Psoas muscle (tissue), 8 donors: ENCODE results near the gene ZDHHC7. TPM values are rescaled to one million over a fixed set of nuclear protein-coding genes. Genes with fewer than 3 reads are reported as not detected.

Source experiments
- ATAC-seq, 4 donors: fragments of 200-7000 bp; cut with Tn5 transposase; one replicate each; pipeline ENCODE4 v1.9.1; 2020; ENCODE audit warnings: moderate library complexity in 3 of 4, mild to moderate bottlenecking in 2 of 4
- DNase-seq, 2 donors: peaks; one replicate each; pipeline ENCODE4 v3.0.0-alpha.2; 2020
- H3K27ac ChIP-seq: fragments of 200-600 bp; one replicate; pipeline ENCODE4 v1.8.0; 2022
- H3K27me3 ChIP-seq, 3 donors: fragments of 200-600 bp in 1 of 3; one replicate each; pipeline versions ENCODE4 v1.6.1 to v1.8.0; 2013 to 2022; ENCODE audit warnings: low read length in 2 of 3, mild to moderate bottlenecking in 2 of 3, moderate library complexity in 1 of 3; ENCODE audit not compliant: insufficient read depth in 3 of 3
- H3K36me3 ChIP-seq, 2 donors: fragments of 200-600 bp in 1 of 2; one replicate each; pipeline versions ENCODE4 v1.6.1 to v1.8.0; 2013 to 2022; ENCODE audit warnings: low read depth in 1 of 2, mild to moderate bottlenecking in 1 of 2, moderate library complexity in 1 of 2; ENCODE audit not compliant: insufficient read depth in 1 of 2
- H3K4me1 ChIP-seq: fragments of 200-600 bp; one replicate; pipeline ENCODE4 v1.8.0; 2022
- H3K4me3 ChIP-seq: fragments of 200-600 bp; one replicate; pipeline ENCODE4 v1.8.0; 2022; ENCODE audit warnings: mild to moderate bottlenecking
- H3K9me3 ChIP-seq: fragments of 200-600 bp; one replicate; pipeline ENCODE4 v1.8.0; 2022
- WGBS, 3 donors: extraction: QIAGEN DNeasy Blood & Tissue Kit; methylation state at CpG; one replicate each; pipeline versions ENCODE4 v1.1.6 to v1.1.7; 2013; 5-methylcytosine and 5-hydroxymethylcytosine counted together
- intact Hi-C, 2 donors: fragments of 100-400 bp; cut with DNase I; formaldehyde crosslinking; loops; one replicate each; pipeline versions ENCODE4 v1.11.0 to v1.14.2; 2022
- polyA plus RNA-seq, 3 donors: library from polyadenylated mRNA; stranded (reverse); fragments of 200-250 nt; gene quantifications; one replicate each; pipeline ENCODE4 v1.2.3, GENCODE V29; 2013
- total RNA-seq, 4 donors: library from RNA; stranded (reverse); fragmentation: NEBNext Ultra II Directional in 2 of 4; extraction: Animal tissue kit (Norgen Biotek cat#: 25700) in 2 of 4; gene quantifications; one replicate each; pipeline versions ENCODE4 v1.2.1 to v1.2.4, GENCODE V29; 2021 to 2023
- TF ChIP-seq, protein P1 (sequence below): fragments of 200-600 bp; IDR thresholded peaks from one replicate; pipeline ENCODE4 v1.8.0; 2022; ENCODE audit warnings: antibody characterized with exemption
- donor health status: healthy with polysubstance abuse.
- donor health status: DM: no; HTN: no; CAD: no; lungs with moderate emphysema.
- donor health status: Bipolar disorder and iron deficiency.
- donor health status: healthy.
- donor health status: DM: yes; HTN: yes; CAD: no.
- donor health status: DM: no; HTN: no; CAD: no.
- donor health status: DM: no; HTN: no; CAD: no.
- donor health status: DM: yes; HTN: yes; CAD: no.

Gene ZDHHC7
- total and polyA plus RNA-seq, 7 donors: 19.7 to 96.0 (median 38.0) TPM

DNA sequence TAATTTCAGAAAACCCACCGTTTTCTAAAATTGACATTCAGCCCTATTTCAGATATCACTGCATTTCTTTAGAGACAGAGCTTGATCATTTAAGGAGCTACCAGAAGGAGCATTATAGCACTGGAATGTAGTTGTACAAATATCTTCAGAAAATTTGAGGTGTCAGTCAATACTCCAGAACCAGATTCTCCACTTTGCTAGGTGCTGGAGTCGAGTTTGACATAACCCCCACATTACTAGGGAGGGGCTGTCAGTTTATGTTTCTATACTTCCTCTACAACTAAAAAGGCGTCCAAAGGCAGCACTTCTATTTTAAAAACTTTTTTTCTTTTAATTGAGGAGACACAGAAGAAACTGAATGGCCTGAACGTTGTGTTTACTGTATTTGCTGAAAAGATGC is 15.4 kb upstream of the ZDHHC7 start:
- DNase-seq (no peak), ATAC-seq (no peak)
- Histone ChIP-seq H3K4me3 (peak overlapping the region; percentile 80), H3K36me3 (no peaks in the 10 kb centered on the region), H3K27ac (peak overlapping the region; percentile 87), H3K9me3 (no peaks in the 10 kb centered on the region), H3K27me3 (no peaks in the 10 kb centered on the region), H3K4me1 (peaks cover 22% of the 10 kb centered on the region)
- intact Hi-C loops: loop anchor here in 1 of 2 donors (5.0 kb wide), 1 partner anchor 46 kb away; no protein-coding TSS in a partner anchor
- TF ChIP-seq, protein P1, sequence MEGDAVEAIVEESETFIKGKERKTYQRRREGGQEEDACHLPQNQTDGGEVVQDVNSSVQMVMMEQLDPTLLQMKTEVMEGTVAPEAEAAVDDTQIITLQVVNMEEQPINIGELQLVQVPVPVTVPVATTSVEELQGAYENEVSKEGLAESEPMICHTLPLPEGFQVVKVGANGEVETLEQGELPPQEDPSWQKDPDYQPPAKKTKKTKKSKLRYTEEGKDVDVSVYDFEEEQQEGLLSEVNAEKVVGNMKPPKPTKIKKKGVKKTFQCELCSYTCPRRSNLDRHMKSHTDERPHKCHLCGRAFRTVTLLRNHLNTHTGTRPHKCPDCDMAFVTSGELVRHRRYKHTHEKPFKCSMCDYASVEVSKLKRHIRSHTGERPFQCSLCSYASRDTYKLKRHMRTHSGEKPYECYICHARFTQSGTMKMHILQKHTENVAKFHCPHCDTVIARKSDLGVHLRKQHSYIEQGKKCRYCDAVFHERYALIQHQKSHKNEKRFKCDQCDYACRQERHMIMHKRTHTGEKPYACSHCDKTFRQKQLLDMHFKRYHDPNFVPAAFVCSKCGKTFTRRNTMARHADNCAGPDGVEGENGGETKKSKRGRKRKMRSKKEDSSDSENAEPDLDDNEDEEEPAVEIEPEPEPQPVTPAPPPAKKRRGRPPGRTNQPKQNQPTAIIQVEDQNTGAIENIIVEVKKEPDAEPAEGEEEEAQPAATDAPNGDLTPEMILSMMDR: no peak
- 51 to 57% (median 55%) methylated on average over 4 of the region's 4 CpGs for WGBS, 3 donors

DNA sequence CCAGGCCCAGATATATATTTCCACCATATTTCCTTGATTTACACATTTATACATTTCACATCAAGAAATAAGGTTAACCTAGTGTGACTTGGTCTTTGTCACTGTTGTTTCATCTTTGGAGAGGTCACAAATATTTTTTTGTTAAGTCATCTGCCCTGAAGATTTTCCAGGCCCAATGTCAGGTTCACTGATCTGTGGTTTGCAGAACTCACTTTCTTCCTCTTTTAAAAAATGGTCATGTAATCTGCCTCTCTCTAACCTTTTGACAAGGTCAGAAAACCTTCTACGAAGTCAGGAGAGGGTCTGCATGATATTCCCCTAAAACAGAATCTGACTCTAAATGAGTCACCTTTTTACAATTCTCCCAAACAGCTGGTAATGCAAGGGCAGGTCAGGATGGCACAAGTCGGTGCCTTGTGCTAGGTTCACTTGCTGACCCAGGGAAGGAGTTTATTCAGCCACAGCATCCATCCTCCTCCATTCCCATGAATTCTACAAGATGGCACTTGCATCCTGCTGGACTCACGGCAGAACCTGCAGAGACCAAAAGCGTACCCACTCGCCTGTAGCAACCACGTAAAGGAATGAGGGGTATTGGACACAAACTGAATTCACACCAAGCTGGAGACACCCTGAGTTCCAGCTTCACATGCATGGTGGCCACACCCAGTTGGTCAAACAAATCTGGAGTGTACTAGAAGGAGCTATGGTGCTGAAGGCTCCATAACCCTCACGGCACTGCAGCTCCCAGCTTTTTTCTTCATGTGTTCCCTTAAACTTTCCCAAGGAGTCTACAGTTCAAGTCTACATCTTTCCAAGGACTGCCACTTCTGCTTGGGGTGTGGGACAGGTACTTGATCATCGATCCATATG is 14.7 kb upstream of the ZDHHC7 start:
- intact Hi-C loops: loop anchor here in 1 of 2 donors (5.0 kb wide), 1 partner anchor 46 kb away; no protein-coding TSS in a partner anchor
- peak overlapping the region; percentile 9 for H3K27ac ChIP-seq
- TF ChIP-seq, protein P1: no peak
- H3K36me3 ChIP-seq: no peaks in the 10 kb centered on the region
- H3K27me3 ChIP-seq: no peaks in the 10 kb centered on the region
- H3K9me3 ChIP-seq: no peaks in the 10 kb centered on the region
- peak overlapping the region; percentile 80 for H3K4me3 ChIP-seq
- 85 to 91% (median 89%) methylated on average over 8 of the region's 8 CpGs for WGBS, 3 donors
- peaks cover 22% of the 10 kb centered on the region for H3K4me1 ChIP-seq
- ATAC-seq (no peak), DNase-seq (no peak)

DNA sequence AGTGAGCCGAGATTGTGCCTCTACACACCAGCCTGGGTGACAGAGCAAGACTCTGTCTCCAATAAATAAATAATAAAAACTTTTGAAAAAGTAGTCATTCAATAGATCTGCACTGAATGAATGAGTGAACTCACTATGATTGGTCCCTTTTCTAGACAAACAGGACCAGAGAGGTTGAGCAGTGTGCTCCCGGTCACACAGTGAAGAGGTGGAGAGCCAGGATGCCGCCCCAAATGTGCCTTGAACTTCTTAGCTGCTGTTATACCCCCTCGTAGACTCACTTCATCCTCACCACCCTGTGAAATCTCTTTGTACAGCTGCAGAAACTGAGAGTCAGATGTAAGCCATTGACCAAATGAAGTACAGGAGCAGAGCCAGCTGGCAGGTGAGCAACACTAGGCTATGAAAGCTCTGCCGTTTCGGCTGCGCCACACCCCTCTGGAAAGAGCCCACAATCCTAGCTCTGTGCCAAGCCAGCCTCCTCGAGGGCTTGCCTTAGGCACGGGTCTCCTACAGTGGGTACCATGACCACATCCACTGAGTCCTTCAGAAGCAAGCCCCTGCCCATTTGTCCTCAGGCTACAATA is 8.4 kb upstream of the ZDHHC7 start:
- H3K9me3 ChIP-seq: no peaks in the 10 kb centered on the region
- 26 to 38% (median 27%) methylated on average over 9 of the region's 9 CpGs for WGBS, 3 donors
- H3K27ac ChIP-seq: no peak overlapping the region
- ATAC-seq (peak; percentile 51 to 70 (median 58)), DNase-seq (peak; percentile 51 to 75)
- peaks cover 13% of the 10 kb centered on the region for H3K4me1 ChIP-seq
- intact Hi-C loops: no loop called here
- no peak overlapping the region for H3K4me3 ChIP-seq
- TF ChIP-seq, protein P1: no peak
- peaks cover 0 to 5% (median 0%) of the 10 kb centered on the region in 3 donors for H3K27me3 ChIP-seq
- H3K36me3 ChIP-seq: no peaks in the 10 kb centered on the region

DNA sequence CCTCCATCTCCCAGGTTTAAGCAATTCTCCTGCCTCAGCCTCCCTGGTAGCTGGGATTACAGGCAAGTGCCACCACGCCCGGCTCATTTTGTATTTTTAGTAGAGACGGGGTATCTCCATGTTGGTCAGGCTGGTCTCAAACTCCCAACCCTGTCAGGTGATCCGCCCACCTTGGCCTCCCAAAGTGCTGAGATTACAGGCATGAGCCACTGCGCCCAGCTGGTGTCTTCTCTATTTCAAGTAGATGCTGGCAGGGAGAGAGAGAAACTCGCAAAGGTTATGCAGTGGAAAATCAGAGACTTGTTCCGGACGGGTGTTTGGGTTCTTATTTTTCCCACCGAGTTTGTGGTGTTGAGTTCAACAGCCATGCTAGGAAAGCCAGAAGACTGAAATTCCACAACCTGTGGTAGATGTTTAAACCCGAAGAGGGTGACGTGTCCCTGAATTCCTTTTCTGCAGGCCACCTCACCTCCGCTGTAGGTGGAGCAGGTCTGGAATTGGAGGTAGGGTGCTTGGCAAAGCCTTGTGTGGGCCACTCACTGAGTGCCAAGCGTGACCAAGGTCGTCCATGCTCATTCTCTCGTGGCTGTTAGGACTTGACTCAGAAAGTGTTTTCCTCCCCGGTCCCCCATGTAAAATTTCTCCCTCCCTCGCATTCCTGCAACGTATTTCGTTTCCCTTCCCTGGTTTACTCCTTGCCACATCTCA is 7.3 kb upstream of the ZDHHC7 start:
- DNase-seq (no peak), ATAC-seq (peak in 2 of 4 donors; percentile 51 to 67)
- Histone ChIP-seq H3K9me3 (no peaks in the 10 kb centered on the region), H3K27me3 (peaks cover 0 to 5% (median 0%) of the 10 kb centered on the region in 3 donors), H3K4me3 (no peak overlapping the region), H3K4me1 (peaks cover 13% of the 10 kb centered on the region), H3K27ac (no peak overlapping the region), H3K36me3 (no peaks in the 10 kb centered on the region)
- TF ChIP-seq, protein P1: no peak
- intact Hi-C loops: no loop called here
- WGBS, 3 donors: 28 to 48% (median 32%) methylated on average over 19 of the region's 19 CpGs
